ENCODE measurements around the gene STARD13. TPM values are rescaled to one million over a fixed set of nuclear protein-coding genes. Genes with fewer than 3 reads are reported as not detected.

The STARD13 gene
- polyA plus RNA-seq, 1 donor (not counting 4 experiments of a cell fraction or from before 2014, with no cell fraction given) = 11.9 TPM

DNA sequence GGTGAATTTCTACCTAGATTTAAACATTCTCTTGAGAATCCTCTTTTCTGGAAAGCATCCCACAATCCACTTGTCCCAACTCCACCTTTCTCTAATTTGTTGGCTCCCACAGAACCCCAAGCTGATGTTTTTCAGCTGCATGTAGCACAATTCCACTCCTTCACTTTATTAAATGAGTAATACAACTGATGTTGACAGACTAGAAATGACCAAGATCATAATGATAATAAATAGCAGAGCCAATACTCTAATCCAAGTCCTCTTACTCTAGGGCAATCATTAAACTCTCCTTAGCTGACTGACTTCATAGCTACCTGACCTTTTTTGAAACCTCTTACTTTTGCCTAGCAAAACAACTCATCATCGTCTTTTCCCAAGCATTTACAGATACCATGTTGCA, 27.9 kb upstream of the STARD13 start:
- H3K4me1 ChIP-seq (ENCODE audit: control insufficient read depth, extremely low read depth, insufficient read depth, low read length) = peaks cover 10% of the 10 kb centered on the region
- TF ChIP-seq CTCF (optimal IDR thresholded peaks at IDR 0.05 in 1 of 3, IDR thresholded peaks at IDR 0.05 in 1 of 3, conservative IDR thresholded peaks at IDR 0.05 in 1 of 3; ENCODE audit: extremely low read depth in 1 of 3, insufficient read depth in 2 of 3, low read length in 3 of 3) (no peak), EZH2 (IDR thresholded peaks at IDR 0.05; ENCODE audit: low read length) (no peak)
- no peak overlapping the region for H3K4me2 ChIP-seq (ENCODE audit: control insufficient read depth, extremely low read depth, insufficient read depth, low read depth, low read length)
- H3K36me3 ChIP-seq (ENCODE audit: control insufficient read depth in 2 of 2, extremely low read depth in 1 of 2, insufficient read depth in 2 of 2, low read length in 2 of 2) = no peaks in the 10 kb centered on the region
- FAIRE-seq (no peak), DNase-seq (ENCODE audit: low read depth, low spot score) (no peak)
- no peaks in the 10 kb centered on the region for H3K79me2 ChIP-seq (ENCODE audit: control insufficient read depth, insufficient read depth, low read length)
- dilution Hi-C loops (cut with MboI; ENCODE audit: extremely low pct_ligation_motif_present, low sequenced_read_pairs) = no loop called here
- no peaks in the 10 kb centered on the region for H3K27me3 ChIP-seq (ENCODE audit: control insufficient read depth, extremely low read depth, insufficient read depth, low read length)
- H3K4me3 ChIP-seq (ENCODE audit: control insufficient read depth in 2 of 3, extremely low read depth in 1 of 3, insufficient read depth in 2 of 3, low read depth in 1 of 3, low read length in 3 of 3) = no peak overlapping the region
- H3K27ac ChIP-seq (ENCODE audit: control insufficient read depth, insufficient read depth, low read length) = no peak overlapping the region
- H3K9me1 ChIP-seq (ENCODE audit: control insufficient read depth, extremely low read depth, insufficient read depth, low read length) = no peaks in the 10 kb centered on the region
- H3K9ac ChIP-seq (ENCODE audit: control insufficient read depth, extremely low read depth, insufficient read depth, low read length) = no peak overlapping the region
- H4K20me1 ChIP-seq (ENCODE audit: control insufficient read depth, extremely low read depth, insufficient read depth, low read length) = no peaks in the 10 kb centered on the region
- H2AFZ ChIP-seq (ENCODE audit: control insufficient read depth, low read length) = no peak overlapping the region
- no peaks in the 10 kb centered on the region for H3K9me3 ChIP-seq (ENCODE audit: control insufficient read depth, low read depth, low read length)

DNA sequence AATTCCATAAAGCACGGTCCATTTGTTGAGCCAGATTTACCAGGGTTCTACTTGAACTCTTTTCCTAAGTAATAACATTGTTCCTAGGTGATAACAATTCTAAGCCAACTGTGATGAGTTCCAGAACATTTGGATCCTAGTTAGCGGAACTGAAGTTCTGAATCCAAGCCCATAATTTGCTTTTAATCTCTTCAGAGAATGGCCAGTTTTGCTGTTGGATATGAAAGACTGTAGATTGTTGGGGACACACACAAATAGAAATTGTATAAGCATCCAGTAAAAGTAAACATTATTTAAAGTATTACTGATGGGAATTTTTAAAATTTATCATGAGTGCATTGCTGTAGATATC, 27.3 kb upstream of the STARD13 start:
- no peaks in the 10 kb centered on the region for H3K27me3 ChIP-seq (ENCODE audit: control insufficient read depth, extremely low read depth, insufficient read depth, low read length)
- H4K20me1 ChIP-seq (ENCODE audit: control insufficient read depth, extremely low read depth, insufficient read depth, low read length) = no peaks in the 10 kb centered on the region
- H3K9me1 ChIP-seq (ENCODE audit: control insufficient read depth, extremely low read depth, insufficient read depth, low read length) = no peaks in the 10 kb centered on the region
- peaks cover 10% of the 10 kb centered on the region for H3K4me1 ChIP-seq (ENCODE audit: control insufficient read depth, extremely low read depth, insufficient read depth, low read length)
- no peak overlapping the region for H3K27ac ChIP-seq (ENCODE audit: control insufficient read depth, insufficient read depth, low read length)
- no peak for TF ChIP-seq EZH2 (IDR thresholded peaks at IDR 0.05; ENCODE audit: low read length)
- TF ChIP-seq CTCF (optimal IDR thresholded peaks at IDR 0.05 in 1 of 3, IDR thresholded peaks at IDR 0.05 in 1 of 3, conservative IDR thresholded peaks at IDR 0.05 in 1 of 3; ENCODE audit: extremely low read depth in 1 of 3, insufficient read depth in 2 of 3, low read length in 3 of 3) = no peak
- FAIRE-seq (no peak), DNase-seq (ENCODE audit: low read depth, low spot score) (no peak)
- no peak overlapping the region for H3K9ac ChIP-seq (ENCODE audit: control insufficient read depth, extremely low read depth, insufficient read depth, low read length)
- dilution Hi-C loops (cut with MboI; ENCODE audit: extremely low pct_ligation_motif_present, low sequenced_read_pairs) = no loop called here
- no peak overlapping the region for H2AFZ ChIP-seq (ENCODE audit: control insufficient read depth, low read length)
- no peak overlapping the region for H3K4me2 ChIP-seq (ENCODE audit: control insufficient read depth, extremely low read depth, insufficient read depth, low read depth, low read length)
- H3K4me3 ChIP-seq (ENCODE audit: control insufficient read depth in 2 of 3, extremely low read depth in 1 of 3, insufficient read depth in 2 of 3, low read depth in 1 of 3, low read length in 3 of 3) = no peak overlapping the region
- H3K79me2 ChIP-seq (ENCODE audit: control insufficient read depth, insufficient read depth, low read length) = no peaks in the 10 kb centered on the region
- H3K9me3 ChIP-seq (ENCODE audit: control insufficient read depth, low read depth, low read length) = no peaks in the 10 kb centered on the region
- no peaks in the 10 kb centered on the region for H3K36me3 ChIP-seq (ENCODE audit: control insufficient read depth in 2 of 2, extremely low read depth in 1 of 2, insufficient read depth in 2 of 2, low read length in 2 of 2)
